Measurements from ENCODE around the gene PPP2R3B. TPM values are rescaled to one million over a fixed set of nuclear protein-coding genes. Genes with fewer than 3 reads are reported as not detected.

The PPP2R3B gene
- total RNA-seq, 4 donors from 2014 or later, result 4.1 to 16.1 (median 9.4) TPM

GRCh38 chrX:413322-414201, 26.9 kb upstream of the PPP2R3B start:
- no peak overlapping the region for H3K27ac ChIP-seq
- H3K36me3 ChIP-seq, result no peaks in the 10 kb centered on the region
- no peak overlapping the region for H3K4me3 ChIP-seq
- no peaks in the 10 kb centered on the region for H3K27me3 ChIP-seq
- H3K4me1 ChIP-seq, result no peaks in the 10 kb centered on the region
- intact Hi-C loops (cut with DNase I; ENCODE audit: low total_unique reads), result no loop called here
- no peaks in the 10 kb centered on the region for H3K9me3 ChIP-seq
- no peak for TF ChIP-seq CTCF (IDR thresholded peaks at IDR 0.05)
- TF ChIP-seq POLR2A (IDR thresholded peaks at IDR 0.05), result no peak
- no peak for DNase-seq

- H3K4me3 ChIP-seq, result no peak overlapping the region
- no peaks in the 10 kb centered on the region for H3K27me3 ChIP-seq
- intact Hi-C loops (cut with DNase I; ENCODE audit: low total_unique reads), result no loop called here
- no peaks in the 10 kb centered on the region for H3K36me3 ChIP-seq
- TF ChIP-seq CTCF (IDR thresholded peaks at IDR 0.05) (no peak), POLR2A (IDR thresholded peaks at IDR 0.05) (no peak)
- no peaks in the 10 kb centered on the region for H3K4me1 ChIP-seq
- no peaks in the 10 kb centered on the region for H3K9me3 ChIP-seq
- H3K27ac ChIP-seq, result no peak overlapping the region
- DNase-seq, result no peak
Observed at GRCh38 chrX:410296-410695, 23.6 kb upstream of the PPP2R3B start.

GRCh38 chrX:405149-405548, 18.4 kb upstream of the PPP2R3B start:
- no peak for DNase-seq
- no peak overlapping the region for H3K27ac ChIP-seq
- no peak overlapping the region for H3K4me3 ChIP-seq
- H3K36me3 ChIP-seq, result no peaks in the 10 kb centered on the region
- TF ChIP-seq CTCF (IDR thresholded peaks at IDR 0.05) (no peak), POLR2A (IDR thresholded peaks at IDR 0.05) (no peak)
- H3K9me3 ChIP-seq, result no peaks in the 10 kb centered on the region
- H3K4me1 ChIP-seq, result no peaks in the 10 kb centered on the region
- H3K27me3 ChIP-seq, result no peaks in the 10 kb centered on the region
- intact Hi-C loops (cut with DNase I; ENCODE audit: low total_unique reads), result no loop called here

- intact Hi-C loops (cut with DNase I; ENCODE audit: low total_unique reads), result no loop called here
- H3K36me3 ChIP-seq, result no peaks in the 10 kb centered on the region
- no peak overlapping the region for H3K27ac ChIP-seq
- DNase-seq, result no peak
- H3K27me3 ChIP-seq, result no peaks in the 10 kb centered on the region
- TF ChIP-seq POLR2A (IDR thresholded peaks at IDR 0.05), result no peak
- TF ChIP-seq CTCF (IDR thresholded peaks at IDR 0.05), result no peak
- no peaks in the 10 kb centered on the region for H3K9me3 ChIP-seq
- no peak overlapping the region for H3K4me3 ChIP-seq
- no peaks in the 10 kb centered on the region for H3K4me1 ChIP-seq
Observed at GRCh38 chrX:404656-405055, 17.9 kb upstream of the PPP2R3B start.

GRCh38 chrX:402857-403256, 16.1 kb upstream of the PPP2R3B start:
- no peak overlapping the region for H3K27ac ChIP-seq
- no peaks in the 10 kb centered on the region for H3K9me3 ChIP-seq
- no peak overlapping the region for H3K4me3 ChIP-seq
- H3K27me3 ChIP-seq, result no peaks in the 10 kb centered on the region
- no peaks in the 10 kb centered on the region for H3K36me3 ChIP-seq
- intact Hi-C loops (cut with DNase I; ENCODE audit: low total_unique reads), result no loop called here
- TF ChIP-seq CTCF (IDR thresholded peaks at IDR 0.05) (no peak), POLR2A (IDR thresholded peaks at IDR 0.05) (no peak)
- DNase-seq, result no peak
- H3K4me1 ChIP-seq, result no peaks in the 10 kb centered on the region
